Astrocyte (in vitro differentiated cells and primary cell): ENCODE measurements around the gene TFEB. TPM values are rescaled to one million over a fixed set of nuclear protein-coding genes. Genes with fewer than 3 reads are reported as not detected.

Experiments used
- DNase-seq: peaks from one replicate; pipeline ENCODE4 v3.0.0-alpha.2; 2010; ENCODE audit warnings: low read depth
- FAIRE-seq: peaks from 2 replicates; lab custom pipeline; 2011; peaks lifted over from hg19 to GRCh38; lab: Jason Lieb, UNC
- H2AFZ ChIP-seq: 2 replicates; pipeline ENCODE4 v1.6.0; 2012; ENCODE audit warnings: low read depth, low read length, inconsistent platforms
- H3K27ac ChIP-seq: 2 replicates; pipeline ENCODE4 v1.5.1; 2011; ENCODE audit warnings: low read depth, low read length, inconsistent platforms
- H3K27me3 ChIP-seq: 2 replicates; pipeline ENCODE4 v1.6.0; 2011; ENCODE audit warnings: low read length, inconsistent platforms; ENCODE audit not compliant: insufficient read depth
- H3K36me3 ChIP-seq: 2 replicates; pipeline ENCODE4 v1.5.1; 2011; ENCODE audit warnings: low read length, inconsistent platforms; ENCODE audit not compliant: insufficient read depth
- H3K4me1 ChIP-seq: 2 replicates; pipeline ENCODE4 v1.5.1; 2011; ENCODE audit warnings: low read length, inconsistent platforms; ENCODE audit not compliant: insufficient read depth
- H3K4me2 ChIP-seq: 2 replicates; pipeline ENCODE4 v1.6.0; 2012; ENCODE audit warnings: low read length, inconsistent platforms
- H3K4me3 ChIP-seq: 2 replicates; pipeline ENCODE4 v1.5.1; 2011; ENCODE audit warnings: low read depth, mild to moderate bottlenecking, low read length, inconsistent platforms; ENCODE audit not compliant: insufficient read depth
- H3K79me2 ChIP-seq: 2 replicates; pipeline ENCODE4 v1.6.0; 2012; ENCODE audit warnings: mild to moderate bottlenecking, low read length, inconsistent platforms; ENCODE audit not compliant: insufficient read depth
- H3K9ac ChIP-seq: 2 replicates; pipeline ENCODE4 v1.6.0; 2012; ENCODE audit warnings: mild to moderate bottlenecking, low read length, inconsistent platforms
- H3K9me3 ChIP-seq: 2 replicates; pipeline ENCODE4 v1.5.1; 2012; ENCODE audit warnings: low read depth, mild to moderate bottlenecking, low read length, inconsistent platforms; ENCODE audit not compliant: insufficient read depth
- H4K20me1 ChIP-seq: 2 replicates; pipeline ENCODE4 v1.6.0; 2012; ENCODE audit warnings: low read length, inconsistent platforms; ENCODE audit not compliant: insufficient read depth
- H3K27ac Mint-ChIP-seq: one replicate; pipeline ENCODE4 v1.8.0; 2021; ENCODE audit warnings: mild to moderate bottlenecking, mixed read lengths; ENCODE audit not compliant: unreplicated experiment
- H3K27me3 Mint-ChIP-seq: one replicate; pipeline ENCODE4 v1.8.0; 2021; ENCODE audit warnings: low read depth, mixed read lengths; ENCODE audit not compliant: unreplicated experiment
- H3K36me3 Mint-ChIP-seq: one replicate; pipeline ENCODE4 v1.8.0; 2021; ENCODE audit warnings: low read depth, mixed read lengths; ENCODE audit not compliant: unreplicated experiment
- H3K4me1 Mint-ChIP-seq: one replicate; pipeline ENCODE4 v1.8.0; 2021; ENCODE audit warnings: low read depth, mixed read lengths; ENCODE audit not compliant: unreplicated experiment
- H3K4me3 Mint-ChIP-seq: one replicate; pipeline ENCODE4 v1.8.0; 2021; ENCODE audit warnings: mild to moderate bottlenecking, moderate library complexity, mixed read lengths; ENCODE audit not compliant: unreplicated experiment
- H3K9me3 Mint-ChIP-seq: one replicate; pipeline ENCODE4 v1.8.0; 2021; ENCODE audit warnings: mild to moderate bottlenecking, mixed read lengths; ENCODE audit not compliant: unreplicated experiment
- CTCF ChIP-seq: IDR thresholded peaks from 2 replicates; pipeline ENCODE4 v1.5.1; 2011; ENCODE audit warnings: low read depth, mild to moderate bottlenecking, inconsistent platforms, low read length, moderate library complexity; ENCODE audit not compliant: insufficient read depth
- EZH2 ChIP-seq: IDR thresholded peaks from 2 replicates; pipeline ENCODE4 v1.6.1; 2012; ENCODE audit warnings: mild to moderate bottlenecking, low read length, inconsistent platforms; ENCODE audit not compliant: insufficient read depth
- total RNA-seq: library from RNA; stranded (reverse); gene quantifications from 2 replicates; pipeline ENCODE4 v1.2.1, GENCODE V29; 2021

TFEB gene
- total RNA-seq, 1 donor from 2014 or later: 4.7 TPM

GRCh38 chr6:41771058-41771983 is 35.9 kb upstream of the TFEB start:
- TF ChIP-seq EZH2 (no peak), CTCF (no peak)
- FAIRE-seq (no peak), DNase-seq (no peak)
- Mint-ChIP-seq H3K4me3 (no peak overlapping the region), H3K36me3 (peaks cover 19% of the 10 kb centered on the region), H3K27ac (no peak overlapping the region), H3K27me3 (no peaks in the 10 kb centered on the region), H3K9me3 (no peaks in the 10 kb centered on the region), H3K4me1 (peaks cover 20% of the 10 kb centered on the region)
- no peak overlapping the region for H3K9ac ChIP-seq
- peaks cover 4% of the 10 kb centered on the region for H3K36me3 ChIP-seq
- H3K27ac ChIP-seq: no peak overlapping the region
- no peak overlapping the region for H3K4me3 ChIP-seq
- no peak overlapping the region for H2AFZ ChIP-seq
- no peak overlapping the region for H3K4me2 ChIP-seq
- H3K4me1 ChIP-seq: peaks cover 8% of the 10 kb centered on the region
- no peaks in the 10 kb centered on the region for H4K20me1 ChIP-seq
- H3K79me2 ChIP-seq: no peaks in the 10 kb centered on the region
- H3K27me3 ChIP-seq: no peaks in the 10 kb centered on the region
- H3K9me3 ChIP-seq: no peaks in the 10 kb centered on the region

- H3K9me3 ChIP-seq: no peaks in the 10 kb centered on the region
- Mint-ChIP-seq H3K4me3 (no peak overlapping the region), H3K27me3 (no peaks in the 10 kb centered on the region), H3K27ac (no peak overlapping the region), H3K4me1 (peaks cover 18% of the 10 kb centered on the region), H3K36me3 (peaks cover 19% of the 10 kb centered on the region), H3K9me3 (no peaks in the 10 kb centered on the region)
- FAIRE-seq (no peak), DNase-seq (no peak)
- no peak for TF ChIP-seq CTCF
- TF ChIP-seq EZH2: no peak
- no peak overlapping the region for H3K4me2 ChIP-seq
- H3K9ac ChIP-seq: no peak overlapping the region
- H3K79me2 ChIP-seq: no peaks in the 10 kb centered on the region
- no peak overlapping the region for H2AFZ ChIP-seq
- H3K4me3 ChIP-seq: no peak overlapping the region
- H3K27ac ChIP-seq: no peak overlapping the region
- no peaks in the 10 kb centered on the region for H4K20me1 ChIP-seq
- H3K36me3 ChIP-seq: peaks cover 2% of the 10 kb centered on the region
- H3K4me1 ChIP-seq: peaks cover 8% of the 10 kb centered on the region
- no peaks in the 10 kb centered on the region for H3K27me3 ChIP-seq
Measured at GRCh38 chr6:41770381-41771057, 35.1 kb upstream of the TFEB start.
